Fibroblast of lung (primary cell): Measurements from ENCODE around the gene CAPN15. TPM values are rescaled to one million over a fixed set of nuclear protein-coding genes. Genes with fewer than 3 reads are reported as not detected.

Source experiments
- DNase-seq, 2 donors: peaks; one replicate each; pipeline versions ENCODE4 v3.0.0 to v3.0.0-alpha.2; 2010; ENCODE audit warnings: low read depth in 2 of 2
- H2AFZ ChIP-seq: 2 replicates; pipeline ENCODE4 v1.5.1; 2012; ENCODE audit warnings: low read length, control low read depth, inconsistent platforms
- H3K27ac ChIP-seq: 2 replicates; pipeline ENCODE4 v1.5.1; 2011; ENCODE audit warnings: low read length, control low read depth; ENCODE audit not compliant: insufficient read depth
- H3K27me3 ChIP-seq: 2 replicates; pipeline ENCODE4 v1.5.1; 2011; ENCODE audit warnings: mild to moderate bottlenecking, low read length; ENCODE audit not compliant: control insufficient read depth, insufficient read depth
- H3K36me3 ChIP-seq: 2 replicates; pipeline ENCODE4 v1.5.1; 2011; ENCODE audit warnings: low read length; ENCODE audit not compliant: control insufficient read depth, insufficient read depth
- H3K4me1 ChIP-seq: 2 replicates; pipeline ENCODE4 v1.5.1; 2011; ENCODE audit warnings: low read length; ENCODE audit not compliant: control insufficient read depth, insufficient read depth; ENCODE audit errors: extremely low read depth
- H3K4me2 ChIP-seq: 2 replicates; pipeline ENCODE4 v1.5.1; 2011; ENCODE audit warnings: low read length, control low read depth; ENCODE audit not compliant: insufficient read depth; ENCODE audit errors: extremely low read depth
- H3K4me3 ChIP-seq, 4 experiments: fragments of 200-600 bp in 1 of 4; sonication (generic) in 1 of 4; replicated peaks in 1 of 4; 2 replicates each; pipeline ENCODE4 v1.5.1; 2011 to 2016; ENCODE audit warnings: low read length in 4 of 4, low read depth in 3 of 4, mild to moderate bottlenecking in 3 of 4, control low read depth in 2 of 4, inconsistent platforms in 1 of 4, mixed read lengths in 1 of 4; ENCODE audit not compliant: insufficient read depth in 1 of 4; ENCODE audit errors: control extremely low read depth in 1 of 4
- H3K79me2 ChIP-seq: 2 replicates; pipeline ENCODE4 v1.5.1; 2012; ENCODE audit warnings: mild to moderate bottlenecking, low read length, inconsistent platforms; ENCODE audit not compliant: control insufficient read depth, insufficient read depth
- H3K9ac ChIP-seq: 2 replicates; pipeline ENCODE4 v1.5.1; 2011; ENCODE audit warnings: mild to moderate bottlenecking, low read length, control low read depth; ENCODE audit not compliant: insufficient read depth
- H3K9me3 ChIP-seq: 2 replicates; pipeline ENCODE4 v1.5.1; 2012; ENCODE audit warnings: low read depth, low read length; ENCODE audit not compliant: control insufficient read depth, insufficient read depth
- H4K20me1 ChIP-seq: 2 replicates; pipeline ENCODE4 v1.5.1; 2011; ENCODE audit warnings: low read length; ENCODE audit not compliant: control insufficient read depth, insufficient read depth; ENCODE audit errors: extremely low read depth
- CTCF ChIP-seq, 2 donors: IDR thresholded peaks in 1 of 2; conservative IDR thresholded peaks in 1 of 2; 1 replicate in 1 of 2; 2 replicates in 1 of 2; pipeline ENCODE4 v1.5.1; 2011 to 2012; ENCODE audit warnings: low read length in 2 of 2, control low read depth in 1 of 2, inconsistent platforms in 1 of 2, low read depth in 1 of 2, mild to moderate bottlenecking in 1 of 2
- EZH2 ChIP-seq: IDR thresholded peaks from 2 replicates; pipeline ENCODE4 v1.5.1; 2012; ENCODE audit warnings: low read length, control low read depth, mild to moderate bottlenecking; ENCODE audit errors: missing control alignments
- polyA plus RNA-seq, 2 donors: library from polyadenylated mRNA; depleted of rRNA in 1 of 2; stranded (reverse) in 1 of 2; unstranded in 1 of 2; fragments of >200 nt; gene quantifications; 2 replicates each; pipeline ENCODE4 v1.2.1, GENCODE V29; 2011 to 2012; ENCODE audit warnings: missing spikeins in 1 of 2
- total RNA-seq: library from RNA; depleted of rRNA; stranded (reverse); fragments of >200 nt; gene quantifications from 2 replicates; pipeline ENCODE4 v1.2.1, GENCODE V29; 2014

CAPN15 gene
- total and polyA plus RNA-seq, 2 donors (not counting 1 experiment from before 2014, with no cell fraction given) = 4.1 to 21.3 TPM

- Histone ChIP-seq H4K20me1 (no peaks in the 10 kb centered on the region), H2AFZ (no peak overlapping the region), H3K36me3 (peaks cover 8% of the 10 kb centered on the region), H3K9me3 (no peaks in the 10 kb centered on the region), H3K27ac (no peak overlapping the region), H3K79me2 (peaks cover 9% of the 10 kb centered on the region), H3K4me2 (no peak overlapping the region), H3K27me3 (no peaks in the 10 kb centered on the region), H3K4me3 (no peak overlapping the region), H3K4me1 (no peaks in the 10 kb centered on the region), H3K9ac (no peak overlapping the region)
- TF ChIP-seq EZH2 (no peak), CTCF (conservative IDR thresholded peaks at IDR 0.05 in 1 of 2, IDR thresholded peaks at IDR 0.05 in 1 of 2; ENCODE audit: low read depth in 1 of 2, low read length in 2 of 2) (no peak)
- no peak for DNase-seq
Observed at GRCh38 chr16:575354-576196, 48.1 kb downstream of the CAPN15 start.

DNA sequence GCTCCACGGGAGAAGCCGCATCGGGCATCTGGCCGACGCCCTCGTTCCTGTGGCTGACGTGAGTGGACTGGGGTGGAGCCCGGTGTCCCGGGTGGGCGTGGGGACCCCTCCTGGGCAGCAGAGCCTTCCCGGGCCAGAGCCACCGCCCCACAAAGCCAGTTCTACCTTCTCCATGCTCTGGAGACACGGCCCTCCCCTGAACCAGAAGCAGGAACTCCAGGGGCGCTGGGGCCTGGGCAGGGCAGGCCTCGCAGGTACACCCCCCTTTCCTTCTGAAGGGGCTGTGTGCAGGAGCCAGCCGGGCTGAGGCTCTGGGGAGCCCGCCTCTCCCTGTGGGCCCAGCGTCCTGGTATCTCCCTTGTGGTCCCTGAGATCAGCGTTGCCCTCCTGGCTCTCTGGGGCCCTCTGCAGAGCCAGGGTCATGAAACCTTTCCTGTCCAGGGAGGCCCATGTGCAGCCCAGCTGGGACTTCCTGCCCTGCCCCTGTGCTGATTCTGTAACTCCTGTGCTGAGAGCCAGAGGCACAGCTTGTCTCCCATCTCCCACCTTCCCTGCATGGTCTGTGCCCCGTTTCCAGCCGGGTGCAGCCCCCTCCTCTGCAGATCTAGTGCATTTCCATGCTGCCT, 48.8 kb downstream of the CAPN15 start:
- Histone ChIP-seq H3K9ac (no peak overlapping the region), H3K27me3 (no peaks in the 10 kb centered on the region), H3K4me2 (no peak overlapping the region), H3K27ac (no peak overlapping the region), H3K79me2 (peaks cover 2% of the 10 kb centered on the region), H4K20me1 (no peaks in the 10 kb centered on the region), H3K4me3 (no peak overlapping the region), H3K4me1 (no peaks in the 10 kb centered on the region), H2AFZ (no peak overlapping the region), H3K9me3 (no peaks in the 10 kb centered on the region), H3K36me3 (peaks cover 8% of the 10 kb centered on the region)
- TF ChIP-seq EZH2 (no peak), CTCF (conservative IDR thresholded peaks at IDR 0.05 in 1 of 2, IDR thresholded peaks at IDR 0.05 in 1 of 2; ENCODE audit: low read depth in 1 of 2, low read length in 2 of 2) (no peak)
- no peak for DNase-seq

DNA sequence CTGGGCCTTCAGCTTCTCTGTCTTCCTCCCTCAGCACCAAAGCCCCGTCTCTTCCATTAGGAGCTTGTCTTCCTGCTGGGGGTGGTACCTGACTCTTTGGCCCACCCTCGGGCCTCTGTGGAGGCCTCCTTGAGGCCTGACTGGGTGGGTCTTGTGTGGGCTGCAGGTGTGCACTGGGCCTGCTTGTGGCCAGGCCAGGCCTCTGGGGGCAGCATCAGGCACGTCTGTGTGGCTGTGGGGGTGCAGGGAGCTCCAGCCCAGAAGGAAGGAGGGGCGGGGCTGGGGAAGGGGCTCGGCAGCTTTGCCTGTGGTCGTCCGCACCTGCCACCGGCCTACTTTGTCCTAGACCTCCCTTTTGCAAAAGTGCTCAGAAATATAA, 49.3 kb downstream of the CAPN15 start:
- Histone ChIP-seq H3K9me3 (no peaks in the 10 kb centered on the region), H3K79me2 (peaks cover 2% of the 10 kb centered on the region), H3K4me3 (no peak overlapping the region), H3K36me3 (peaks cover 8% of the 10 kb centered on the region), H3K27me3 (no peaks in the 10 kb centered on the region), H3K9ac (no peak overlapping the region), H2AFZ (no peak overlapping the region), H3K27ac (no peak overlapping the region), H4K20me1 (no peaks in the 10 kb centered on the region), H3K4me1 (no peaks in the 10 kb centered on the region), H3K4me2 (no peak overlapping the region)
- DNase-seq = no peak
- TF ChIP-seq CTCF (conservative IDR thresholded peaks at IDR 0.05 in 1 of 2, IDR thresholded peaks at IDR 0.05 in 1 of 2; ENCODE audit: low read depth in 1 of 2, low read length in 2 of 2) (no peak), EZH2 (no peak)
